Measurements from ENCODE around the gene OR5M8. TPM values are rescaled to one million over a fixed set of nuclear protein-coding genes. Genes with fewer than 3 reads are reported as not detected.

OR5M8 gene
- not detected in 2 replicates for total RNA-seq (2014; rRNA removed; shearing (Covaris generic); ENCODE audit: low replicate concordance)

DNA sequence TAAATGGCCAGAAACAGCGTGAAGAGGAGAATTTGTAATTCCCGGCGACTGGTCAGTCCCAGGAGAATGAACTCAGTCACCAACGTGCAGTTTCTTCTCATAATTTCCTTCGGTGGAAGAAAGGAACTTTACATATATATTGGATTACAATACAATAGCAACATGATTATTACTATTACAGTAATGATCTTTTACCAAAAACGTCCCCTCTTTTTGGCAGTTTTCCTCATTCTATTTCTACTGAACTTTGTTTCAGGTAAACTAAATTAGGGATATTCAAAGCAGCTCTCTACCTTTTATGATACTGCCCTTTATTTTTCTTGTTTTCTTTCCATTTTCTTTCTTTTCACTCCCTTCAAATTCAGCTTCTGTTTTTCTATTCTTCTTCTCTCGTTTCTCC lies at the start of gene OR5M8:
Gene OR5M8 (minus strand): TSS at position 101 of the 400 bp plus-strand sequence. CDS start 0 bp downstream, at position 101.
- no peak for DNase-seq
- Histone ChIP-seq H2AFZ (ENCODE audit: low read length) (no peak within 1 kb of the TSS), H3K9me3 (ENCODE audit: low read length) (no peaks in the 10 kb centered on the region), H3K79me2 (ENCODE audit: low read length) (no peaks in the 10 kb centered on the region), H3K27ac (ENCODE audit: low read length) (no peak within 1 kb of the TSS), H3K9ac (ENCODE audit: low read length) (no peak within 1 kb of the TSS), H4K20me1 (ENCODE audit: insufficient read depth, low read depth, low read length) (no peaks in the 10 kb centered on the region), H3K27me3 (ENCODE audit: low read length) (no peaks in the 10 kb centered on the region), H3K4me1 (ENCODE audit: low read length) (no peaks in the 10 kb centered on the region), H3K36me3 (ENCODE audit: insufficient read depth, low read length) (no peaks in the 10 kb centered on the region), H3K4me2 (ENCODE audit: low read depth, low read length, poor library complexity, severe bottlenecking) (no peak within 1 kb of the TSS), H3K9me2 (replicated peaks; ENCODE audit: insufficient read depth, low read length) (no peaks in the 10 kb centered on the region), H3K4me3 (ENCODE audit: low read length) (no peak within 1 kb of the TSS)

DNA sequence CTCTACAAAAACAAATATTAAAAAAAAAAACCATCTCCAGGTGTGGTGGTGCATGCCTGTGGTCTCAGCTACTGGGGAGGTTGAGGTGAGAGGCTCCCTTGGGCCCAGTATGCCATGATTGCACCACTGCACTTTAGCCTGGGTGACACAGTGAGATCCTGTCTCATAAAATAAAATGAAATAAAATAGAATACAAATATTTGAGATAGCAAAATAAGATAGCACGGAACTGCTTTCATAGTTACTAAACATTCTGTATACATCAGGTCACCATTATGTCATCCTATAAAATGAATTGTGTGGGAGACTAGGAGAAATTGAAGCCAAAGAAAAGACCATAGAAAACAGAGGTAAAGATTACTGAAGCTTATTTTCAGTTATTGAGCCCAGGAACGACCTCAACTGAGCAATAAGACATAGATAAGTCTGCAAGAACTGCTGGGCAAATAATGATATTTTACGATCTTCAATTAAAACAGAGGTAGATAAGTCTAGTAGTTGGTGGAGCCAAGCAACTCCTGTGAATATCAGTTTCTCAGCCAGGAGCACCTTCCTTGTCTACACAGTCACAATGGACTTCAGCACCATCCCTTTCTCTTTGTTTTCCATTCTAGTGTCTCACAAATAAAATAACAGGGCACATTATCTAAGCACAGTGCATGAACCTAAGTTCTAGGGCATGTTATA lies 42.0 kb upstream of the OR5M8 start:
- Histone ChIP-seq H2AFZ (ENCODE audit: low read length) (no peak overlapping the region), H3K36me3 (ENCODE audit: insufficient read depth, low read length) (no peaks in the 10 kb centered on the region), H3K4me1 (ENCODE audit: low read length) (no peaks in the 10 kb centered on the region), H4K20me1 (ENCODE audit: insufficient read depth, low read depth, low read length) (no peaks in the 10 kb centered on the region), H3K9me2 (replicated peaks; ENCODE audit: insufficient read depth, low read length) (no peaks in the 10 kb centered on the region), H3K27ac (ENCODE audit: low read length) (no peak overlapping the region), H3K4me2 (ENCODE audit: low read depth, low read length, poor library complexity, severe bottlenecking) (no peak overlapping the region), H3K9me3 (ENCODE audit: low read length) (peaks cover 8% of the 10 kb centered on the region), H3K4me3 (ENCODE audit: low read length) (no peak overlapping the region), H3K27me3 (ENCODE audit: low read length) (no peaks in the 10 kb centered on the region), H3K79me2 (ENCODE audit: low read length) (no peaks in the 10 kb centered on the region), H3K9ac (ENCODE audit: low read length) (no peak overlapping the region)
- DNase-seq, result no peak

DNA sequence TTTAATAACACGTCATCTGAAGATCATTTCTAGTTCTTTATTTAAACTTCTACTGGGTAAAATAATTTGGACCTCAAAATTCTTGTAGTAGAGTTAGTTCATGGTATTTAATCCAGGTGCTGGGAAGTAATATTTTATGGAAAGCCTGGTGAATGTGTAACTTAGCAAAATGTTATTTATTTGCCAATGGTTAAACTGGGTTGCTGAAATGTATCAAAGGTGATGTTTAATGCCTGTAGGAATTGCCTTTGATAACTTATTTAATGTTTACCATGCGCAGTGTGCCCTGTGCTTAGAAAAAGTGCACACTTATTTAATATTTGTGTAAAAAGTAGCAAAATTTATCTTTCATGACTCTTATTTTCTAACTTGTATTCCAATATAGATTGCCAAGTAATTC lies 40.7 kb upstream of the OR5M8 start:
- Histone ChIP-seq H3K4me1 (ENCODE audit: low read length) (no peaks in the 10 kb centered on the region), H2AFZ (ENCODE audit: low read length) (no peak overlapping the region), H4K20me1 (ENCODE audit: insufficient read depth, low read depth, low read length) (no peaks in the 10 kb centered on the region), H3K27ac (ENCODE audit: low read length) (no peak overlapping the region), H3K4me3 (ENCODE audit: low read length) (no peak overlapping the region), H3K4me2 (ENCODE audit: low read depth, low read length, poor library complexity, severe bottlenecking) (no peak overlapping the region), H3K9me3 (ENCODE audit: low read length) (peaks cover 8% of the 10 kb centered on the region), H3K9me2 (replicated peaks; ENCODE audit: insufficient read depth, low read length) (no peaks in the 10 kb centered on the region), H3K9ac (ENCODE audit: low read length) (no peak overlapping the region), H3K36me3 (ENCODE audit: insufficient read depth, low read length) (no peaks in the 10 kb centered on the region), H3K27me3 (ENCODE audit: low read length) (no peaks in the 10 kb centered on the region), H3K79me2 (ENCODE audit: low read length) (no peaks in the 10 kb centered on the region)
- DNase-seq, result no peak

DNA sequence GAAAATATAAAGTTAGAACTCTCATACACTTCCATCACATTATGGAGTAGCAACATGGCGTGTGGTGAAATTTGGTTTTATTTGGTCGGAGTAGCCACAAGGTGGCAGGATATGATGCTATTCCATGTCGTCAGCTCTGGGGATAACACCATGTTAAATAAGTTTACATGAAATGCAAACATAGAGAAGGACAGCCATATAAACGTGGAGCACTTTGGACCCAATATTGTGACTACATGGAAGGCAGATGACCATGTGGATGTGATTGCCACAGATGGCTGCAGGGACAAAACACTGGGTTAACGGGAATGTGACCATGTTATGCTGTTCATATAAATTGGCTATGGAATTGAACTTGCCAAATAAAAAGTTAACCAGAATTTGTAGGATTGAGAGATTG lies 30.8 kb upstream of the OR5M8 start:
- no peak overlapping the region for H3K4me3 ChIP-seq (ENCODE audit: low read length)
- no peaks in the 10 kb centered on the region; the same call in 1 of the 2 replicates for H3K9me2 ChIP-seq (replicated peaks; ENCODE audit: insufficient read depth, low read length)
- no peak overlapping the region for H3K4me2 ChIP-seq (ENCODE audit: low read depth, low read length, poor library complexity, severe bottlenecking)
- H3K27ac ChIP-seq (ENCODE audit: low read length), result no peak overlapping the region
- DNase-seq, result no peak
- H3K79me2 ChIP-seq (ENCODE audit: low read length), result no peaks in the 10 kb centered on the region
- H2AFZ ChIP-seq (ENCODE audit: low read length), result no peak overlapping the region
- H3K4me1 ChIP-seq (ENCODE audit: low read length), result no peaks in the 10 kb centered on the region
- no peaks in the 10 kb centered on the region for H3K36me3 ChIP-seq (ENCODE audit: insufficient read depth, low read length)
- no peaks in the 10 kb centered on the region for H3K9me3 ChIP-seq (ENCODE audit: low read length)
- H4K20me1 ChIP-seq (ENCODE audit: insufficient read depth, low read depth, low read length), result no peaks in the 10 kb centered on the region
- H3K27me3 ChIP-seq (ENCODE audit: low read length), result no peaks in the 10 kb centered on the region
- no peak overlapping the region for H3K9ac ChIP-seq (ENCODE audit: low read length)

DNA sequence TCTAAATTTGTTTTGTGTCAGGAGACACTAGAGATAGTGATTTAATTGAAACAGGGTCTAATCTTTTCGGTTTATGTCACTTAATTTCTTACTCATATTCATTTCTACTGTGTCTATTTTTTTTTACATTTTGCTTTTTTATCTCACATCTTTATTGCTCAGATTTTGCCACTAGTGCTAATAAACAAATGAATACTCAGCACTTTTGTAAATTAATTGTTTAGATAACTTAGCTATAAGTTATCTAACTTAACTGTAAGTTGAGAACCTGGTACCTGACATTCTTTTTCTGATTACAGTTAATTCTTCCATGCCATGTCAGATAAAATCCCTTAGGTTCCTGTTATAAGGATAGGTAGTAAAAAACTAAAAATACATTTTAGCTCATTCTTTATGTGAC lies 22.1 kb upstream of the OR5M8 start:
- DNase-seq, result no peak
- Histone ChIP-seq H3K36me3 (ENCODE audit: insufficient read depth, low read length) (no peaks in the 10 kb centered on the region), H3K4me1 (ENCODE audit: low read length) (no peaks in the 10 kb centered on the region)

DNA sequence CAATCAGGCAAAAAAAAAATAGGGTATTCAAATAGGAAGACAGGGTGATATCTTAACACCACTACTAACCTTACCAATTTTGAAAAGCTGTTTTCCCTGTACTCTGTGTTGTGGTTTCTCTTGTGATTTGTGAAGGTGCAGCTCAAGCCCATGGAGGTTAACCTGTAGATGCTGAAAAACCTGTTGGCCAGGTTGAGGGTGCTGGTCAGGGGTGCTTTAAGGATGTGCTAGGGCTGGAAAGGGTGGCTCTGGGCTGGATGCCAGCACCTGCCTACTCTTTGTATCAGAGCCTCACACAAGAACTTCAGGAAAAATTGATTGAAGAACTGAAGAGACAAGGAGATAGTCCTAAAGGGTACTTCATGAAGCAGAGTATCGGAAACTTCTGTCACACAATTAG lies 18.3 kb upstream of the OR5M8 start:
- no peaks in the 10 kb centered on the region for H4K20me1 ChIP-seq (ENCODE audit: insufficient read depth, low read depth, low read length)
- no peaks in the 10 kb centered on the region for H3K9me2 ChIP-seq (replicated peaks; ENCODE audit: insufficient read depth, low read length)
- no peak overlapping the region for H2AFZ ChIP-seq (ENCODE audit: low read length)
- H3K9me3 ChIP-seq (ENCODE audit: low read length), result no peaks in the 10 kb centered on the region
- H3K4me3 ChIP-seq (ENCODE audit: low read length), result no peak overlapping the region
- no peaks in the 10 kb centered on the region for H3K4me1 ChIP-seq (ENCODE audit: low read length)
- no peak overlapping the region for H3K9ac ChIP-seq (ENCODE audit: low read length)
- no peak overlapping the region for H3K27ac ChIP-seq (ENCODE audit: low read length)
- H3K79me2 ChIP-seq (ENCODE audit: low read length), result no peaks in the 10 kb centered on the region
- H3K4me2 ChIP-seq (ENCODE audit: low read depth, low read length, poor library complexity, severe bottlenecking), result no peak overlapping the region
- no peaks in the 10 kb centered on the region for H3K36me3 ChIP-seq (ENCODE audit: insufficient read depth, low read length)
- no peaks in the 10 kb centered on the region for H3K27me3 ChIP-seq (ENCODE audit: low read length)
- no peak for DNase-seq

More for the DNA sequence above, 22.1 kb upstream of the OR5M8 start:
- H3K79me2 ChIP-seq (ENCODE audit: low read length), result no peaks in the 10 kb centered on the region
- no peak overlapping the region for H3K4me3 ChIP-seq (ENCODE audit: low read length)
- no peak overlapping the region for H3K9ac ChIP-seq (ENCODE audit: low read length)
- no peak overlapping the region for H3K27ac ChIP-seq (ENCODE audit: low read length)
- H3K9me2 ChIP-seq (replicated peaks; ENCODE audit: insufficient read depth, low read length), result no peaks in the 10 kb centered on the region
- no peaks in the 10 kb centered on the region for H3K27me3 ChIP-seq (ENCODE audit: low read length)
- H4K20me1 ChIP-seq (ENCODE audit: insufficient read depth, low read depth, low read length), result no peaks in the 10 kb centered on the region
- H3K4me2 ChIP-seq (ENCODE audit: low read depth, low read length, poor library complexity, severe bottlenecking), result no peak overlapping the region
- peaks cover 3% of the 10 kb centered on the region; the same call in 1 of the 2 replicates for H3K9me3 ChIP-seq (ENCODE audit: low read length)
- H2AFZ ChIP-seq (ENCODE audit: low read length), result no peak overlapping the region

DNA sequence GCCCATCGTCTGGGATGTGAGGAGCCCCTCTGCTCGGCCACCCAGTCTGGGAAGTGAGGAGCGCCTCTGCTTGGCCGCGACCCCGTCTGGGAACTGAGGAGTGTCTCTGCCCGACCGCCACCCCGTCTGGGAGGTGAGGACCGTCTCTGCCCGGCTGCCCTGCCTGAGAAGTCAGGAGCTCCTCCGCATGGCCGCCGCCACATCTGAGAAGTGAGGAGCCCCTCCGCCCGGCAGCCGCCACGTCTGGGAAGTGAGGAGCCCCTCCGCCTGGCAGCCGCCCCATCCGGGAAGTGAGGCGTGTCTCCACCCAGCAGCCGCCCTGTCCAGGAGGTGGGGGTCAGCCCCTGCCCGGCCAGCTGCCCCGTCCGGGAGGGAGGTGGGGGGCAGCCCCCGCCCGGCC lies 5.8 kb upstream of the OR5M8 start:
- H3K27me3 ChIP-seq (ENCODE audit: low read length), result no peaks in the 10 kb centered on the region
- no peak overlapping the region for H3K27ac ChIP-seq (ENCODE audit: low read length)
- no peaks in the 10 kb centered on the region for H3K79me2 ChIP-seq (ENCODE audit: low read length)
- no peak overlapping the region for H3K9ac ChIP-seq (ENCODE audit: low read length)
- H3K4me2 ChIP-seq (ENCODE audit: low read depth, low read length, poor library complexity, severe bottlenecking), result no peak overlapping the region
- no peaks in the 10 kb centered on the region for H3K9me2 ChIP-seq (replicated peaks; ENCODE audit: insufficient read depth, low read length)
- H3K9me3 ChIP-seq (ENCODE audit: low read length), result 0 out of 2 replicates have a peak, but pooled peaks cover 3% of the 10 kb centered on the region
- no peaks in the 10 kb centered on the region for H3K36me3 ChIP-seq (ENCODE audit: insufficient read depth, low read length)
- H3K4me3 ChIP-seq (ENCODE audit: low read length), result no peak overlapping the region
- H4K20me1 ChIP-seq (ENCODE audit: insufficient read depth, low read depth, low read length), result no peaks in the 10 kb centered on the region
- no peak for DNase-seq
- no peak overlapping the region for H2AFZ ChIP-seq (ENCODE audit: low read length)
- no peaks in the 10 kb centered on the region for H3K4me1 ChIP-seq (ENCODE audit: low read length)

DNA sequence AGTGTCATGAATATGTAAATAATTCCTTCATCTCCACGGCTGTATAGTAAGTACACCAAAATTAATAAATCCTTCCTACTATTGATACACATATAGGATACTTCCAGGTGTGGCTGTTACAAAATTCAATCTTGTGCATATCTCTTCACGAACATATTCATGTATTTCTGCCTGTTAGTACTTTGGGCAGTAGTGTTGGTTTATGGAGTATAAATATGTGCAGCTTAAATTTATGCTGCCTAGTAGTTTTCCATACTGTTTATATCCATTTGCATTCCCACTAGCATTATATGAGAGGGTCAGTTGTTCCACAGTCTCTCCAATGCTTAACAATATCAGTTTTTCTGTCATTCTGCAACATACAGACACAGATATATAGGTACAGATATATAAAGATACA lies 3.9 kb upstream of the OR5M8 start:
- Histone ChIP-seq H3K4me1 (ENCODE audit: low read length) (no peaks in the 10 kb centered on the region), H3K9me3 (ENCODE audit: low read length) (0 out of 2 replicates have a peak, but pooled peaks cover 3% of the 10 kb centered on the region), H3K79me2 (ENCODE audit: low read length) (no peaks in the 10 kb centered on the region), H3K27ac (ENCODE audit: low read length) (no peak overlapping the region), H4K20me1 (ENCODE audit: insufficient read depth, low read depth, low read length) (no peaks in the 10 kb centered on the region), H3K4me3 (ENCODE audit: low read length) (no peak overlapping the region), H3K36me3 (ENCODE audit: insufficient read depth, low read length) (no peaks in the 10 kb centered on the region), H3K9me2 (replicated peaks; ENCODE audit: insufficient read depth, low read length) (no peaks in the 10 kb centered on the region), H3K4me2 (ENCODE audit: low read depth, low read length, poor library complexity, severe bottlenecking) (no peak overlapping the region), H2AFZ (ENCODE audit: low read length) (no peak overlapping the region), H3K27me3 (ENCODE audit: low read length) (no peaks in the 10 kb centered on the region), H3K9ac (ENCODE audit: low read length) (no peak overlapping the region)
- no peak for DNase-seq
